Epithelial cell of esophagus (primary cell): ENCODE measurements around the gene TMEM184B.
A peak's percentile ranks its signal among the peaks of the same experiment; 100 is the strongest.

Experiments used
- DNase-seq: peaks from one replicate; pipeline ENCODE4 v3.0.0; 2010; ENCODE audit warnings: low read depth
- H3K4me3 ChIP-seq: 2 replicates; pipeline ENCODE4 v1.5.1; 2011; ENCODE audit warnings: mild to moderate bottlenecking, low read length, control low read depth
- TF ChIP-seq, protein P1 (sequence below): IDR thresholded peaks from 2 replicates; pipeline ENCODE4 v1.5.1; 2011; ENCODE audit warnings: low read depth, mild to moderate bottlenecking, low read length, control low read depth, inconsistent platforms; ENCODE audit not compliant: insufficient read depth; ENCODE audit errors: missing control alignments

The TMEM184B gene

DNA sequence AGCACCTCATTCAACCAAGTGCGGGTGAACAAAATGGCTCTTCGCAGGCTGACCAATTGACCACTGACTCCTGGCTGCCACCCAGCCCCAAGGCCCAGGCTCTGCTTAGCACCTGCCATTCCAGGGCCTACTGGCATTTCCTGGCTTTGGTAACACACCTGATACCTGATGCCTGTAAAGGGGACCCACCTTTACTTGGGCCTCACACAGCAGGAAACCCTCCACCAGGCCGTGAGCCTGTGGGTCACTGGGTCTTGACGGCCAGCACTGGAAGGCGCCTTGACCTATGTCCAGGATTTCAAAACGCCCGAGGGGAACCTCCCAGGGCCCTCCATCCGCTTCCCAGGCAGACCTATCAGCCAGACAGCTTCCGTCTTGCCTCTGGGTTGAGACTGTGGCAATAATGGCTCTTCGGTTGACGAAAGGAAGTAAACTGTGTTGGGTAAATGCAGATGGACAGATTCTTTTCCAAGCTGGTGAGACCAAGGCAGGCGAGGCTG is 16.8 kb upstream of the TMEM184B start:
- H3K4me3 ChIP-seq = no peak overlapping the region
- TF ChIP-seq, protein P1, sequence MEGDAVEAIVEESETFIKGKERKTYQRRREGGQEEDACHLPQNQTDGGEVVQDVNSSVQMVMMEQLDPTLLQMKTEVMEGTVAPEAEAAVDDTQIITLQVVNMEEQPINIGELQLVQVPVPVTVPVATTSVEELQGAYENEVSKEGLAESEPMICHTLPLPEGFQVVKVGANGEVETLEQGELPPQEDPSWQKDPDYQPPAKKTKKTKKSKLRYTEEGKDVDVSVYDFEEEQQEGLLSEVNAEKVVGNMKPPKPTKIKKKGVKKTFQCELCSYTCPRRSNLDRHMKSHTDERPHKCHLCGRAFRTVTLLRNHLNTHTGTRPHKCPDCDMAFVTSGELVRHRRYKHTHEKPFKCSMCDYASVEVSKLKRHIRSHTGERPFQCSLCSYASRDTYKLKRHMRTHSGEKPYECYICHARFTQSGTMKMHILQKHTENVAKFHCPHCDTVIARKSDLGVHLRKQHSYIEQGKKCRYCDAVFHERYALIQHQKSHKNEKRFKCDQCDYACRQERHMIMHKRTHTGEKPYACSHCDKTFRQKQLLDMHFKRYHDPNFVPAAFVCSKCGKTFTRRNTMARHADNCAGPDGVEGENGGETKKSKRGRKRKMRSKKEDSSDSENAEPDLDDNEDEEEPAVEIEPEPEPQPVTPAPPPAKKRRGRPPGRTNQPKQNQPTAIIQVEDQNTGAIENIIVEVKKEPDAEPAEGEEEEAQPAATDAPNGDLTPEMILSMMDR = no peak
- no peak for DNase-seq

DNA sequence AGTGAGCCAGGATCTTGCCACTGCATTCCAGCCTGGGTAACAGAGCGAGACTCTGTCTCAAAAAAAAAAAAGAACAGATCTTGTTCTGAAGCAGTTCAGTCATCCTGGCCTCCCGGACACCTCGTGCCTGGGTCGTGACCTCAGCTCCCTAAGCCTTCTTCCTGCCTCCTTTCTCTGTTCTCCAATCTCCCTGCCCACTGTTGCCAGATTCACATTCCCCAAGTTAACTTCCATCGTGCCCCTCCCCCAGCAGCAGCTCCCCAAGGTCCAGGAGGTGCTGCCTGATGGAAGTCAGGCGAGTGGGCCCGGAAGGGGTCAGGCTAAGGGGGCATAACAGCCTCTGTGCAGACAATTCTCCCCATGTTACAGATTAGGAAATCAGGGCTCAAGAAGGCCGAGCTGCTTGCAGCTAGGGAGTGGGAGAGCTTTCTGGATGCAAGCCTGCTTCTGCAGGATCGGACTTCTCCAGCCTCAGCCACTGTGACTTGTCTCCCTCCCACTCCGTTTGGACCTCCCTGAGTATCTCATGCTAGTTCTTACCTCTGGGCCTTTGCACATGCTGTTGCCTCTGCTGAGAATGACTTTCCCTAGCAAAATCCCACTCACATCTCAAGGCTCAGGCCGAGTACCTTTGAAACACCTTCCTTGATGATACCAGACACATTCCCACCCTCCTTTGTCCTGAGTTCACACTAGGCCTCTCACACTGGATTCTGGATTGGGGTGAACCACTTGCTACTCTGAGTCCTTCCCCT is 14.3 kb upstream of the TMEM184B start:
- TF ChIP-seq, protein P1 = no peak
- H3K4me3 ChIP-seq = no peak overlapping the region
- DNase-seq = no peak

DNA sequence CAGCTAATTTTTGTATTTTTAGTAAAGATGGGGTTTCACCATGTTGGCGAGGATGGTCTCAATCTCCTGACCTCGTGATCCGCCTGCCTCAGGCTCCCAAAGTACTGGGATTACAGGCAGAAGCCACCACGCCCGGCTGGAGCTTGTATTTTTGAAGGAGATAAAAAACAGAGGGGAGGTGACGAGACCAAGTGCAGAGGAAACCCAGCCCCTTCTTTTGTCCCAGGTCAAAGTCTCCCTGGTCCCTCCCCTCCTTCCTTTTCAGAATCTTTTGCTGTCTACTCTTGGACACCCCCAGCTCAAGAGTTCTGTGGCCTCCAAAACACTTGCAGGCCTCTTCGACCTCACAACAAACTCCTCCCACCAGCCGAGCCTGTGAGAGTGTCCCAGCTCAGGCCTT is 12.2 kb upstream of the TMEM184B start:
- TF ChIP-seq, protein P1 = no peak
- no peak for DNase-seq

DNA sequence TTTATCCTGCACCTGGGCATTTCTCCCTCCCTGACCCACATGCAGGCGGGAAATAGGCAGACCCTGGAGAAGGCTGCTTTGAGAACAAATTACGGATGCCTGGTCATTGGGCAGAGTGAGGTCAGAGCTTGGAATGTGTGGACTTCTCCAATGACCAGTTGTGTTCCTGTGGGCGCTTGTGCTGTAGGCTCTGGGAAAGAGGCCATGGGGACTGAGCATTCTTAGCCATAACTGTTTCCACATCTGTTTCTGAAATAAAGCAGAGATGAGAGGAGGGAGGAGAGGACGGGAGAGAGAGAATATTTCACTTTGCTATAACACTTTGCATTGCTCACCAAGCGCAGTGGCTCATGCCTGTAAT is 11.2 kb upstream of the TMEM184B start:
- TF ChIP-seq, protein P1 = no peak
- H3K4me3 ChIP-seq = no peak overlapping the region
- no peak for DNase-seq

More for the DNA sequence above, 12.2 kb upstream of the TMEM184B start:
- H3K4me3 ChIP-seq = no peak overlapping the region

DNA sequence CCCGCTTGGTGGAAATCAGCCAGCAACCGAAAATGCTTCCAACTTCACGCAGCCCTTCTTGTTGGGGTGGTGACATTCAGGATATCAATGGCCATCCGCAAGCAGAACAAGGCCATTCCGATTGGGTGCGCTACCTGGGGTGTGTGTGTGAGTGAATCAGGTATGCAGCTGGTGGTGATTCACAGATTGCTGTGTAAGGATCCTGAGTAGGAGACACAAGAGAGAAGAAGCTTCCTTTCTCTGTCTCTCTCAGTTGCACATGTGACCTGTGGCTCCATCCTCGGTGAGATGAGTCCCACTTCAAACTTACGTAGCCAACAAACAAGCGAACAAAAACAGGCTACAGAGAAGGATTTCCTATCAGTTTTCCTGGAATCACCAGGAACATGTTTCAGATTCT is 9.6 kb upstream of the TMEM184B start:
- DNase-seq = peak; percentile 89
- no peak overlapping the region for H3K4me3 ChIP-seq
- TF ChIP-seq, protein P1 = no peak

DNA sequence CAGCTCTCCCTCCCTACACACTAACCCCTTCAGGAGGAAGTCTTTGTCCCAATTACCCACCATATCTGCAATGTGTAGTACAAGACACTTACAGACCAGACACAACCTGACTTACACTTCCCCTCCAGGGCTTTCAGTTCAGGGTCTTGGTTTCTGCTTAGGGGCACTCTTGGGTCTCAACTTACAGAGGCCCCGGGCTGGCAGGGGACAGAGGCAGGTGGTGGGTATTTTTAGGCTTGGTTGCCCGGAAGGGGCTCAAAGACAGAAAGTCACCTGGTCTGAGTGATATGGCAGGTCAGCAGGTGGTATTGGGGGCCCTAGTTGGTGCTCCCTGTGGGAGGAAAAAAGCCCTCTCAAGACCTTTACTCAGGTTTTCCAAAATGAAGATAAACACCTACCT is 3.4 kb upstream of the TMEM184B start:
- no peak for DNase-seq
- H3K4me3 ChIP-seq = no peak overlapping the region
- TF ChIP-seq, protein P1 = no peak
